ENCODE measurements around the gene FMO5.
"Not testable (repeated sequence)": the region's sequence is repeated elsewhere in the genome, so short reads cannot be mapped to it uniquely, and the experiment has no call there.

Gene FMO5

DNA sequence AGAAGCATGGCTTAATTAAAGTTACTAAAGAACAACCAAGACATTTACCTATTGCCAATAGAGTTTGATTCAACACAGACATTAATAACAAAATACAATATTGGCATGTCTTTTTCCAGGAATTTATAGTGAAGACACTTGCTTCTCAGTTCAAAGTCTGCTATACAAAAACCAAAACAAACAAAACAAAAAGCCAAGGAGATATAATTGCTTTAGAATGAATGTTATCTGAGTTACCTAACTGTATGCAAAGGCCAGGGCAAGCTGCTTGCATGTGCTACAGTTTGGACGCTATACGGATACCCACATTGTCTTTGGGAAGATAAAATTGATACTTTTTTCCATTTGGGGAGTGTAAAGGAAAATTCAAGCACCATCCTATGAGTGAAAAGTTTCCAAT, 13.6 kb downstream of the FMO5 start:
- in situ Hi-C loops (cut with MboI; ENCODE audit: low pct_unique_long_range_greater_than_20kb, low sequenced_read_pairs) = no loop called here
- no peak for DNase-seq

DNA sequence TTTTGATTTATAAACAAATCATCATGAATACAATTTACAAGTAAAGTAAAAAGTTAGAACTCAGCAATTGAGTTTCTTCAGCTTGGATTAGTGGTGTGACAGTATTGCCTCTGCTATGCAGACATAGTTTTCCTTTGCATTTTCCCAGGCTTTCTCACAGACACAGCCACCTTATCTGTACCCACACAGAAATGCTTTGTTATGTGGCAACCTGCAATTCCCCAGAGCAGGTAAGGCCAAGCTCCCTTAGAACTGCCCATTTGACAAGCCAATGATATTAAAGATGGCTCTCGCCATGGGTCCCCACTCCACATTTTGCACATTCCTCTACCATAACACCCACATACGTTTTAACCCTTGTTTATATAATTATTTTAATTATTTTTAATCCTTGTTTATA, 14.2 kb downstream of the FMO5 start:
- DNase-seq = no peak
- in situ Hi-C loops (cut with MboI; ENCODE audit: low pct_unique_long_range_greater_than_20kb, low sequenced_read_pairs) = no loop called here

DNA sequence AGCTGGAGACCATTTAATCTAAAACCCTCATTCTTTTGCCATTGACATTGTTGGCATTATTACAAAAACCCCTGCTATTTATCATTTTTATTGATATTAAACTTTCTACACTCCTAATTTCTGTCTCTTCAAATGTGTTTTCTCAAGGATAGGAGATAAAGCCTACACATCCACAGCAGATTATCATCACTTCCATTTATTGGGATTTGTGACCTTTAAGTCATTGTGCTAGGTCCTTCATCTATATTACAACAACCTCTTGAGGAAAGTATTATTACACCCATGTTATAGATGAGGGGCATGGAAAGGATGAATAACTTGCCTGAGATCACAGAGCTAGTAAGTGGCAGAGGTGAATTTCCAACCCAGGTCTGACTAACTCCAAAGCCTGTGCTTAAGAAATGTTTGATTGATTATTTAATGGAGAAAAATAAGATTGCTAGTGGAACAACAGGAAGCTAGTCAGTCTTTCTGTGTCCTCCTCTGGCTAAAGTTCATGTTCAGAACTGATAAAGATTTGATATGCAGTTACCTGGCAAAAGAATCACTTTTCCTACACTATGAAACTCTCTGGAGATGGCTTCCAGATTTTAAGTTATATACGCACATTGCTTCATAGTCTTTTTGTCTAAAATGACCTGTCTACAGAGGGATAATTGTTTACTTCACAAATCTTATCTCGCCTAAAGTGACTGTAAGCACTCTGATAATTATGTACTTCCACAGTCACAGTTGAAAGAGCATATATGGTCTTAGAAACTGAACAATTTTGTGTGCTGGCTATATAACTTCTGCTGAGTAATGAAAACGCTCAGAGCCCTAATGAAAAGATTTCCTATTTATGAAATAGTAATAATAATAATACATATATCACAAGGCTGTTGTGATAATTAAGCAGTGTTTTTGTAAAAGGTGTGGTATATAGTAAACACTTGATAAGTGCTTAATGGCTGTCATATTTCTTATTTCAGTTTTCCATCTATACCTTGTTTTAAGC, 15.0 kb downstream of the FMO5 start:
- in situ Hi-C loops (cut with MboI; ENCODE audit: low pct_unique_long_range_greater_than_20kb, low sequenced_read_pairs) = no loop called here
- no peak for DNase-seq

DNA sequence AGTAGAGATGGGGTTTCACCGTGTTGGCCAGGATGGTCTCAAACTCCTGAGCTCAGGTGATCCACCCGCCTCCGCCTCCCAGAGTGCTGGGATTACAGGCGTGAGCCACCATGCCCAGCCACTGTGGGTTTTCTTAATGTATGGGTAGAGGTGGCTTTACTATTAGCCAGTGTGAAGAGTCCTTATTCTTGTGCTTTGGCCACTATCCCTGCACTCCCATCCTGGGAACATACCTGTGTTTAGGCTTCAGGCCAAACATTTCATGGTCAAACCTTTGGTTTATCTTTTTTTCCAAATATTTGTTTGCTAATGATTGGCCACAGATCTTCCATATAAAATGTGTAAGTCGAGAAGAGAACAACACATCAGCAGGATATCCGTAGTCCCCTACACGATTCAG, 16.5 kb downstream of the FMO5 start:
- DNase-seq = no peak
- in situ Hi-C loops (cut with MboI; ENCODE audit: low pct_unique_long_range_greater_than_20kb, low sequenced_read_pairs) = no loop called here

DNA sequence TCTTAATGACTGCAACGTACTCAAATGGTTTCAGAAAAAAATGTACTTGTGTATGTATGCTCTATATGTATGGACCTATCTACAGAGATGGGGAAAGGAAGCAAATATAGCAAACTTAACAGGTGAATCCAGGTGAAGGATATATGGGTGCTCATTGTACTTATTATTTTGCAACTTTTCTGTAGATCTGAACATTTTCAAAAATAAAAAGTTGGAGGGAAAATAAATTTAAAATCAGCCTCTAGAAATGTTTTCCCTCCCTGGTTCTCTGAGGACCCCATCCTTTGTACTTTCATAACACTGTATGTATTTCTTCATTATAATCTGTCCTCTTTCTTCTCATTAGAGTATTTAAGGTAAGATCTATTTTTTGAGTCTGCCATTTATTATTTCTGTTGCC, 17.9 kb downstream of the FMO5 start:
- no peak for DNase-seq
- in situ Hi-C loops (cut with MboI; ENCODE audit: low pct_unique_long_range_greater_than_20kb, low sequenced_read_pairs) = no loop called here

DNA sequence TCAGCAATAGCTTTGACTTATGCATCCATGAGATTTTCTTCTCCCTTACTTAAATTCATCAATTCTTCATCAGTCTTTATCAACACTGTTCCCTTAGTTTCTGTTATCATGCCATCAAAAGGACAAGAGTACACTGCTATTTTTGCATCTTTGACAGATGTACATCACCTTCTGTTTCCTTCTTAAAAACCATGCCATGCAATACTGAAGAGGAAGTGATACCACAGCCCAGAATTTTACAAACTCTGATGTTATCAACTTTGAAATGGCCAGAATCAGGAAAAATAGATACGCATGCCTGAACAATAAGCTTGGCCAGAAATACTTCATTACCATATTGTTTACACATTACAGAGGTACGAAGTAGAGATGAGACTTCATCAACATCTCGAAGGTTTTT, 21.1 kb downstream of the FMO5 start:
- DNase-seq = peak; percentile 51
- in situ Hi-C loops (cut with MboI; ENCODE audit: low pct_unique_long_range_greater_than_20kb, low sequenced_read_pairs) = no loop called here

DNA sequence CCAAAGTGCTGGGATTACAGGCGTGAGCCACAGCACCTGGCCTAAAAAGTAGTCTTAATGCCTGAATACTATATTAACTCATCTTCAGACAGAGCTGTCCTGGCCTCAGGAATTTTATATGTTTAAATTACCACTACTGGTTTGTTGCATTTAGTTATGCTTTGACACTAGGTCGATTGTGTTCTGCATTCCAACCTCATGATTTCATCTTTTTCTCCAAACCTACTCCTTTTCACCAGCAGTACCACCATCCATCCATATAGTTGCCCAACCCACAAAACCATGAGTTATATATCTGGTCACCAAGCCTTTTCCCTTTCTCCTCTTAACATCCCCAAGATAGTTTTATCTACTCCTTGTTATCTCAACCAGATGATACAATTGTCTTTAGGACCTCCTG, 22.6 kb downstream of the FMO5 start:
- in situ Hi-C loops (cut with MboI; ENCODE audit: low pct_unique_long_range_greater_than_20kb, low sequenced_read_pairs) = no loop called here
- no peak for DNase-seq

DNA sequence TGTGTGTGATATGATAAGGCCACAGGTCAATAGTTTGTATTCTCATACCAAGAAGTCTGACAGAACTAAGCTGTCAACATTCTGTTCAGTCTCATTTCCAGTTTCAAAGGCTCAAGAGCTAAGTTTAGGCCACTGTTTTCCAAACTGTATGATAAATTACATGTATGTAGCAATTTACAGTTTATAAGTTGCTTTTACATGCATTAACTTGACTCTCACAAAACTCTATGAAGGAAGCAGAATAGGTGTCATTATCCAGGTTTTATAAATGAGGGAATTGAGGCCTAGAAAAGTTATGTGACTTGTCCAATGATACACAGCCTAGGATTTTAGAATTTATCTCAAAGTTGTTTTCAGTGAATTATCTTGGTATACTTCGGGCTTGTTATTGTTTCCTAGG, 23.4 kb downstream of the FMO5 start:
- no peak for DNase-seq
- in situ Hi-C loops (cut with MboI; ENCODE audit: low pct_unique_long_range_greater_than_20kb, low sequenced_read_pairs) = no loop called here

DNA sequence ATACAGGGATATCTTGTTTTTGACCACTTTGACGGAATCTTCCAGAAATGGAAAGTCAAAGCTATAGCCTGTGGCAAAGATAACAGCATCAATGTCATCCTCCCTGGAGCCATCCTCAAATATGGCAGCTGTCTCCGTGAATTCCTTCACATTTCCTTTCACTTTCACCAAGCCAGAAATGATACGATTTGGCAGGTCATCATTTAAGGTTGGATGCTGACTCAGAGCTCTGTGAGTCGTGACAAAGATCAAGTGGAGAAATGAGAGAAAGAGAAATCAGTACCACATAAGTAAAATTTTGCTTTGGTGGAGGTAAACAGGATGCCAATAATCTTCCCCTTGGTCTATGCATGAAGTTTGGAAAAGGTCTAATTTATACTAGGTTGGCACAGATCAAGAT, 23.9 kb downstream of the FMO5 start:
- in situ Hi-C loops (cut with MboI; ENCODE audit: low pct_unique_long_range_greater_than_20kb, low sequenced_read_pairs) = no loop called here
- no peak for DNase-seq

DNA sequence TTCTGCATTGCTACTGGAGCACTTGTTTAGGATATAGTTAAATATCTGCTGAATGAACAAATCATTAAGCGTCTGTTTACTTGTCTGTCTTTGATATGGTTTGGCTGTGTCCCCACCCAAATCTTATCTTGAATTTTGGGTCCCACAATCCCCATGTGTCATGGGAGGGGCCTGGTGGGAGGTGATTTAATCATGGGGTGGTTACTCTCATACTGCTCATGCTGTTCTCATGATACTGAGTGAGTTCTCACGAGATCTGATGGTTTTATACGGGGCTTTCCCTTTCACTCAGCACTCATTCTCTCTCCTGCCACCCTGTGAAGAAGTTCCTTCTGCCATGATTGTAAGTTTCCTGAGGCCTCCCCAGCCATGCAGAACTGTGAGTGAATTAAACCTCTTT, 27.8 kb downstream of the FMO5 start:
- DNase-seq = not testable (repeated sequence)

DNA sequence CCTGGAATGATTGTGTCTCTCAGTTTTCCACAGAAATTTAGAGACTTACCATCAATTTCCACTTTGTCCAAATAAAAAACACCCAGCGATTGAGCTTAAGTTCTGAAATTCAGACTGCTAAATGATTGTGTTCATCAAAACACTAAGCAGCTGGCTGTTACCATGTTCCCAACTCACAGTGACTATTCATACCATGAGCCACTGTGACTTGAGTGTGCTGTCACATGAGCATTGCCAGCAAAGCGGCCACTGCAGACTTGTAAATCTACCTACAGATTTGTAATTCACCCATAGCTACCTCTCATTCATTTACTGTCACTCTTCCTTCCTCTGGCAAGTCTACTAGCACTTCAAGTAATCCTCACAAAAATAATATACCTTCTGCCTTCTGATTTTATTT, 35.6 kb downstream of the FMO5 start:
- in situ Hi-C loops (cut with MboI; ENCODE audit: low pct_unique_long_range_greater_than_20kb, low sequenced_read_pairs) = no loop called here
- no peak for DNase-seq

More for the DNA sequence above, 27.8 kb downstream of the FMO5 start:
- in situ Hi-C loops (cut with MboI; ENCODE audit: low pct_unique_long_range_greater_than_20kb, low sequenced_read_pairs) = not testable (repeated sequence)

DNA sequence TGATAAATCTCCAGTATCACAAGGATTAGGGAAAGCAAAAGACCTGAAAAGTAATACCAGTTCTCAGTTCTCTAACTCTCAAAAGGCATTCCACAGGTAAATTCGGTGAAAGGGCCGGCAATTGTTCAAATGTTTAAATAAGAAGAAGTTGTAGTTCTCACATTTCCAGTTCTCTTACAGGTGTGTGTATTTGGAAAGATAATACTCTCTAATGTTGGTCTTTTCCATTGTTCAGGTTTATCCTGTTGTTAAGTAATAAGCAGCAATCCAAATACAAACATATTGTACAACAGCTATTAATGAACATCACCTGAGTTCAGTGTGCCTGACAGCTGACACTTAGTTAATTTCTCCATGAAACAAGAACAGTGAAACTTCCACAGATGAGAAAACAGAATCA, 39.7 kb downstream of the FMO5 start:
- no peak for DNase-seq
- in situ Hi-C loops (cut with MboI; ENCODE audit: low pct_unique_long_range_greater_than_20kb, low sequenced_read_pairs) = no loop called here

DNA sequence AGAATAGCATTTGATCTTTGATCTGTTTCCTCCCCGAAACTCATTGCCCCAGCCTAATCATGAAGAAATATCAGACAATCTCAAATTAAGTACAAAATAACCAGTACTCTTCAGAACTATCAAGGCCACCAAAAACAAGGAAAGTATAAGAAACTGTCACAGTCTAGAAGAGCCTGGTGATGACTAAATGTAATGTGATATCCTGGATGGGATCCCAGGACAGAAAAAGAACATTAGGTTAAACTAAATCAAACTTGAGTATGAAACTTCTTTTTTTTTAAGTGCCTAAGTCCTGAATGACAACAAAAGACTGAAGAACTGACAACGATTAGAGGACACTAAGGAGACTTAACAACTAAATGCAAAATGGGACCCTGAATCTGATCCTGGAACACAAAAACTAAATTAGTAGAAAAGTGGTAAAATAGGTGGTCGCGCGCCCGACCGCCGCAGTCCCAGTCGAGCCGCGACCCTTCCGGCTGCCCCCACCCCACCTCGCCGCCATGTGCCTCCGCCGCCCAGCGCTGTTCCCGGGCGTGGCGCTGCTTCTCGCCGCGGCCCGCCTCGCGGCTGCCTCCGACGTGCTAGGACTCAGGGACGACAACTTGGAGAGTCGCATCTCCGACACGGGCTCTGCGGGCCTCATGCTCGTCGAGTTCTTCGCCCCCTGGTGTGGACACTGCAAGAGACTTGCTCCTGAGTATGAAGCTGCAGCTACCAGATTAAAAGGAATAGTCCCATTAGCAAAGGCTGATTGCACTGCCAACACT, 47.3 kb downstream of the FMO5 start:
- DNase-seq = no peak
- in situ Hi-C loops (cut with MboI; ENCODE audit: low pct_unique_long_range_greater_than_20kb, low sequenced_read_pairs) = no loop called here

DNA sequence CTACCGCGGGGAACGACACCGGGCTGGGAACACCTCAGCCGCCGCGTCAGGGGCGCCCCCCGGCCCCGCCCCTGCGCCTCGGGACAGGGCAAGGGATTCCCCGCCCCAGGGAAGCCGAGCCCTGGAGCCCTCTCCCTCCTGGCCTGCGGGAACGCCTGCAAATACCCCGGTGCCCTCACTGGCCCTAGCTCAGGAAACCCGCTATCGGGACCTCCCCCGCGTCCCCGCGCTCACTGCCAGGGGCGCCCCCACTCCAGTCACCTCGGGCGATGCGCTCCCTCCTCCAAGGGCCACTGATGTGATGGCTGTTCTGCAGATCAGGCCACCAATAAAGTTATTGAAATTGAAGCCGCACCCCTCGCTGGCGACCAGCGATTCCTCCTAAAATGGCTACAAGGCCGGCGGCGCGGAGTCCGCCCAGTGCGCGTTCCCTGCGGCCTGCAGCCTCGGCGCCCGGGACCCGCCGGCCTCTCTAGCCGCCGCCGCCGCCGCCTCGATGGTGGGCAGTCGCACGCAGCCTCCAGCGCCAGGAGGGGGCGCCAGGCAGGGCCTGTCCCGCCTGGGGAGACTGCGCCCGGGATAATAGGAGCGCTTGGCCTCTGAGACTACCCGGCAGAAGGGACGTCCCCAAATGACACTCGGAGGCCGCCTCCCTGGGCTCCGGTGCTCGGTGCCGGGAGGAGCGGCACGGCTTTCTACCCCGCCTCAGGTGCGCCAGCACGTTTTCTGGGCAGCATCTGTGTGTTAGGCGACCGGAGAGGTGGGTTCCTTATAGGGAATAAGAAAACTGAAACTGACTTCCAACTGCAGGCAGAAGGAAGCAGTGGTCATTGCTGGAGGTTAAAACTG, 52.7 kb downstream of the FMO5 start, which contains the start of gene PRKAB2:
Gene PRKAB2, minus strand, starts transcription at position 303 of the 849 bp plus-strand sequence. CDS start 326 bp downstream, outside the sequence.
- DNase-seq = peak; percentile 98
- in situ Hi-C loops (cut with MboI; ENCODE audit: low pct_unique_long_range_greater_than_20kb, low sequenced_read_pairs) = no loop called here

DNA sequence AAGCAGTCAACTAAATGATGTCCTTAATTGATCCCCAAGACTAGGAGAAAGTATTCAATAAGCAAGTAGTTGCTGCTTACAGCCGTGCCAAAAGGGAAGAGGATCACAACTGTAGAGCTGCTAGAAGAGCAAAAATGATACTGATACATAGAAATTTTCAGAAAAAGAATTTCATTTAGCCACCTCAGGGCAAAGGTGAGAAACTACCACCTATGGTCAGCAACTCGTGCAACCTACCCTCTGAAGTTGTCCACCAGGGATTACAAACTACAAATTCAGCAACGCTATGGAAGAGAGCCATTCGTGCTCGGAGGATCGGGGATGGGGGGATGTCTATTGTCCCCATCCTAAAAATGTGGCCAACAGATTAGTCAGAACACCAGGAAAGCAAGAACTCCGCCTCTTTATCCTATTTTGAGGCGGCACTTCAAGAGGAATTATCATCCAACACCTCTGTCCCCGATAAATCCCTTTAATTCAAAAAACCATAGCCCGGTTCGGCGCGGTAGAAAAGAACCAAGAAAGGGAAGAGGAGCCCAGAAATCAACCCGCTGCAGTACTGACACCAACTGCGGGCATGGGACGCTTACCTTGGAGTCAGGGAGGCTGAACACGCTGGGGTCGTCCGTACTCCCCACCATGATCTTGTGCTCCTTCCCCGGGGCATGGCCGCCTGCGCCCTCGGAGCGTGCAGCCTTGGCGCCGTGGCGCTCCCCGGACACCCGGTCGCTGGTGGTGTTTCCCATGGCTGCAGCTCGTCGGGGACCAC, 53.6 kb downstream of the FMO5 start:
- no peak for DNase-seq
- in situ Hi-C loops (cut with MboI; ENCODE audit: low pct_unique_long_range_greater_than_20kb, low sequenced_read_pairs) = no loop called here

DNA sequence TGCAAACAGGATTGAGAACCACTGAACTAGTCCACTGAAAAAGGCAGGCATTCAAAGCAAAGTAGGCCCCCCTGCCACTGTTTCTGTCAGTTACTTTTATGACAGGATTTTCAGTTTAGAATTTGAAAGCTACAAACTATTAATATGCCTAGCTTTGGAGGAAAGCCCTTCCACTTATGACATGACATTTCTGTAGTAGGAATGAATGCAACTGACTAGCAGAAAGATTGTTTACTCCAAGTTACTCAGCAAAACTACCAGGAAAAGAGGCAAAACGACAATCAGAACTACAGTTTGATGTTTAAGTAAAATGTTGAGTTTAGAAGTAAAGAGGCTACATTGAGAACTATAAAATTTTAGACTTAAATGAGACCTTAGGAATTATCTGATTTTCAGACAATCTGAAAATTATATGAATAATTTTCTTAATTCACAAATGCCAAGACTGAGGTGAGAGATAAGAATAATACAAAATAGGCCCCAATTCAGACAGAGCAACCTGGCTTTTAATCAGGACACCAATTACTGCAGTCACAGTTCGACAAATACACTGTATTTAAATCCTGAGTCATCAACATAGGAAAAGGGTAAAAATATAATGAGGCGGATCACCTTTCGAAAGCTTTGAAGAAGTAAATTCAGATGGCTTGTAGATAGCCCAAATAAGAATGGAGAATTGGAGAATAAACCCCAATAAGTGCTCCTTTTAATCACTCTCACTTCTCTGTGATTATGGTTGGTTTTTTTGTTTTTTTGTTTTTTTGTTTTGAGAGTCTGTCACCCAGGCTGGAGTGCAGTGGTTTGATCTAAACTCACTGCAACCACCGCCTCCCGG, 55.1 kb downstream of the FMO5 start:
- in situ Hi-C loops (cut with MboI; ENCODE audit: low pct_unique_long_range_greater_than_20kb, low sequenced_read_pairs) = no loop called here
- no peak for DNase-seq

DNA sequence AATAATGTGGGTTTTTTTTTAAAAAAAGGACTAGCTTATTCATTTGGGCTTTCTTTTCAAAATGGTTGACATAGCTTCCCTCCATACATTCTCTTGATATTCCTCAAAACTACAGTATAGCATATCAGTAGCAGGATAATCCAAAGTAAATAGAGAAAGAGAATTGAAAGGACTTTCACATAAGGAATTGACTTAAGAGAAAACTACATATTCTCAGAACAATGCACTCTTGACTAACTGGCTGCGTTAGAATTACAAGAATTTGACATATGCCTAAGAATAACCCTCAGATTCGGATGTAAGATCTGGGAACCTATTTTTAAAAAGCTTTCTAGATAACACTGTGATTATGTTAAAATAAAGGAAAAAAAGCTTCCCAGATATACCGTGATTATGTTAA, 56.0 kb downstream of the FMO5 start:
- in situ Hi-C loops (cut with MboI; ENCODE audit: low pct_unique_long_range_greater_than_20kb, low sequenced_read_pairs) = no loop called here
- DNase-seq = no peak

DNA sequence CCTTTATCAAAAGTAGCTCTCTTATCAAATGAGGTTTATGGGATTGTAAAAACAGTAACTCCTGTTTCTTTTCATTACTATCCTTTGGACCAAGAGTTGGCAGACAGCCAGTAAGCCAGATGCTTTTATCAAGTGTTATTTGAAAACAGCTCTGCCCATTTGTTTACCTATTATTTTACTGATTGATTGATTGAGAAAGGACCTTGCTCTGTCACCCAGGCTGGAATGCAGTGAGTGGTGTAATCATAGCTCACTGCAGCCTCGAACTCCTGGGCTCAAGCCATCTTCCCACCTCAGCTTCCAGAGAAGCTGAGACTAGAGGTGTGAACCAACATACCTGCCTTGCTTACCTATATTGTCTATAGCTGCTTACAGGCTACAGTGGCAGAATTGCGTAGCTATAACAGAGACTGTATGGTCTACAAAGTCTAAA, 56.5 kb downstream of the FMO5 start:
- DNase-seq = no peak
- in situ Hi-C loops (cut with MboI; ENCODE audit: low pct_unique_long_range_greater_than_20kb, low sequenced_read_pairs) = no loop called here
